Aorta (tissue), 5 donors: ENCODE results near the gene EMD. TPM values are rescaled to one million over a fixed set of nuclear protein-coding genes. Genes with fewer than 3 reads are reported as not detected.
"Not testable (repeated sequence)": the region's sequence is repeated elsewhere in the genome, so short reads cannot be mapped to it uniquely, and the experiment has no call there.

Experiments
- ATAC-seq: fragments of 200-7000 bp; cut with Tn5 transposase; one replicate; pipeline ENCODE4 v1.9.1; 2022; ENCODE audit warnings: moderate library complexity; ENCODE audit not compliant: low FRiP score
- DNase-seq, 2 donors: peaks; one replicate each; pipeline ENCODE4 v3.0.0-alpha.2; 2020
- H3K27ac ChIP-seq, 2 donors: one replicate each; pipeline ENCODE4 v1.5.1; 2013; ENCODE audit warnings: low read length in 2 of 2, mild to moderate bottlenecking in 2 of 2, moderate library complexity in 2 of 2, control low read depth in 1 of 2, inconsistent platforms in 1 of 2, low read depth in 1 of 2
- H3K27me3 ChIP-seq, 2 donors: one replicate each; pipeline ENCODE4 v1.6.1; 2013; ENCODE audit warnings: control low read depth in 1 of 2, low read length in 1 of 2, mild to moderate bottlenecking in 1 of 2, moderate library complexity in 1 of 2; ENCODE audit not compliant: insufficient read depth in 2 of 2, control insufficient read depth in 1 of 2
- H3K36me3 ChIP-seq, 2 donors: one replicate each; pipeline ENCODE4 v1.6.1; 2013; ENCODE audit warnings: control low read depth in 1 of 2, low read length in 1 of 2, mild to moderate bottlenecking in 1 of 2; ENCODE audit not compliant: insufficient read depth in 2 of 2, control insufficient read depth in 1 of 2
- H3K4me1 ChIP-seq, 2 donors: one replicate each; pipeline ENCODE4 v1.6.1; 2013; ENCODE audit warnings: low read length in 2 of 2, control low read depth in 1 of 2, mild to moderate bottlenecking in 1 of 2, moderate library complexity in 1 of 2; ENCODE audit not compliant: insufficient read depth in 2 of 2, control insufficient read depth in 1 of 2
- H3K4me3 ChIP-seq, 2 donors: one replicate each; pipeline ENCODE4 v1.5.1; 2013; ENCODE audit warnings: low read length in 2 of 2, control low read depth in 1 of 2, mild to moderate bottlenecking in 1 of 2
- H3K9me3 ChIP-seq: one replicate; pipeline ENCODE4 v1.6.1; 2013; ENCODE audit warnings: mild to moderate bottlenecking, low read length; ENCODE audit not compliant: control insufficient read depth
- WGBS, 2 donors: extraction: QIAGEN DNeasy Blood & Tissue Kit; methylation state at CpG; one replicate each; pipeline ENCODE4 v1.1.7; 2013; 5-methylcytosine and 5-hydroxymethylcytosine counted together
- intact Hi-C, 2 donors: fragments of 100-400 bp; cut with DNase I; formaldehyde crosslinking; loops; one replicate each; pipeline versions ENCODE4 v1.14.2 to v1.15.0; 2022
- polyA plus RNA-seq, 2 donors: library from polyadenylated mRNA; stranded (reverse); fragments of 200-250 nt; gene quantifications; one replicate each; pipeline ENCODE4 v1.2.3, GENCODE V29; 2013
- total RNA-seq, 2 donors: library from RNA; stranded (reverse); fragmentation: NEBNext Ultra II Directional; extraction: Animal tissue kit (Norgen Biotek cat#: 25700); gene quantifications; one replicate each; pipeline ENCODE4 v1.2.1, GENCODE V29; 2021
- donor health status: healthy with polysubstance abuse.
- donor health status: Bipolar disorder and iron deficiency.
- donor health status: DM: no; HTN: no; CAD: no.
- donor health status: DM: no; HTN: no; CAD: no.
- donor health status: DM: yes; HTN: yes; CAD: no.

Gene EMD
- total and polyA plus RNA-seq, 4 donors = 49.9 to 157 (median 85.4) TPM

DNA sequence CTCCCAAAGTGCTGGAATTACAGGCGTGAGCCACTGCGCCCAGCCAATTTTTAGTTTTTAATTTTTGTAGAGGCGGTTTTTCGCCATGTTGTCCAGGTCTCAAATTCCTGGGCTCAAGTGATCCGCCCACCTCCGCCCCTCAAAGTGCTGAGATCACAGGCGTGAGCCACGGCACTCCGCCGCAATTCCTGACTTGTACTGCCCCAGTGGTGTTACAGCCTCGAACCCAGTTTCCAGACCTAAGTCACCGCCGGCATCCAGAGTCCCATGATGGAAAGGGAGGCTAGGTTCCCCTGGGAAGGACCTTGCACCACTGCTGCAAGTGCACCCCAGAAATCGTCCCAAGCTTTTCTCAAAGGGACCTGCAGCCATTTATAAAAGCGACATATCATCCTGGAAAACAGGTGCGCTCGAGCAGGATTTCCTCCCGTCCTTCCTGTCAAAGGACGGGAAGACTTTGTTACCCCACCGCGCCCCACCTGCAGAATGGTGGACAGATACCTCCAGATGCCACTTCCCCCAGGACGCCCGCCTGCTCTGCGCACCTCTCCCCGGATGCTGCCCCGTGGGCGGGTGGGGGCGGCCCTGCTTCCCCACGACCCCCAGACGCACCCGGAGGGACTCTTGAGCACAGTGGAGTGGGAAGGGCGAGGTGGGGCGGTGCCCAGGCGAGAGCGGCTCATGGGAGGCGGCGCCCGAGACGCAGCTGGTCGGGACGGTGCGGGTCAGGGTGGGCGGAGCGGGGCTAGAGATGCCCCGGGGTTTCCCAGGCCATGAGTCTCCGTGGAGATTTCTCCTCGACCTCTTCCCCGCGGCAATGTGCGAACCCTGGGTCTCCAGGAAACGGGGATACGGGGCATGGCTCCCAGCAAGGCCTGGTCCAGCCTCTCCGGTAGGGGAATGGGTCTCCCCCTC, 18.1 kb downstream of the EMD start:
- 1 to 31% methylated on average over 49 to 53 of the region's 53 CpGs for WGBS, 2 donors
- no peaks in the 10 kb centered on the region for H3K4me1 ChIP-seq
- DNase-seq (peak; percentile 88 to 92), ATAC-seq (peak; percentile 86)
- peak overlapping the region; percentile 12 to 98 for H3K4me3 ChIP-seq
- intact Hi-C loops = loop anchor here in 1 of 2 donors (5.0 kb wide), 1 partner anchor 135 kb away; no protein-coding TSS in a partner anchor
- H3K36me3 ChIP-seq = peaks cover 0 to 1% of the 10 kb centered on the region in 2 donors
- H3K27ac ChIP-seq = peak overlapping the region; percentile 16 to 99
- no peaks in the 10 kb centered on the region for H3K27me3 ChIP-seq
- H3K9me3 ChIP-seq = no peaks in the 10 kb centered on the region

- peak within 1 kb of the TSS; percentile 39 to 99 for H3K27ac ChIP-seq
- H3K4me1 ChIP-seq = no peaks in the 10 kb centered on the region
- ATAC-seq = peak; percentile 95
- H3K9me3 ChIP-seq = no peaks in the 10 kb centered on the region
- peak; percentile 96 to 97 for DNase-seq
- intact Hi-C loops = loop anchor here in 1 of 2 donors (5.0 kb wide), 1 partner anchor 134 kb away; no protein-coding TSS in a partner anchor
- peak within 1 kb of the TSS; percentile 48 to 98 for H3K4me3 ChIP-seq
- H3K36me3 ChIP-seq = peaks cover 0 to 1% of the 10 kb centered on the region in 2 donors
- H3K27me3 ChIP-seq = no peaks in the 10 kb centered on the region
- WGBS, 2 donors = 0 to 35% methylated on average over 69 of the region's 69 CpGs
Measured at GRCh38 chrX:154397888-154398667, 19.0 kb downstream of the EMD start, which contains the start of gene RPL10. Gene RPL10, plus strand, starts transcription at chrX:154398377. Its CDS starts 143 bp downstream, at chrX:154398520.

GRCh38 chrX:154398668-154399526, 19.8 kb downstream of the EMD start:
- H3K4me1 ChIP-seq = no peaks in the 10 kb centered on the region
- peak overlapping the region; percentile 48 to 72 for H3K4me3 ChIP-seq
- H3K9me3 ChIP-seq = no peaks in the 10 kb centered on the region
- 1 to 33% methylated on average over 49 of the region's 49 CpGs for WGBS, 2 donors
- no peaks in the 10 kb centered on the region for H3K27me3 ChIP-seq
- peak overlapping the region; percentile 39 to 65 for H3K27ac ChIP-seq
- ATAC-seq (peak; percentile 78), DNase-seq (peak; percentile 92 to 93)
- H3K36me3 ChIP-seq = peaks cover 0 to 1% of the 10 kb centered on the region in 2 donors
- intact Hi-C loops = loop anchor here in 1 of 2 donors (5.0 kb wide), 1 partner anchor 133 kb away; no protein-coding TSS in a partner anchor

GRCh38 chrX:154399527-154400368, 20.7 kb downstream of the EMD start:
- Histone ChIP-seq H3K36me3 (peaks cover 0 to 1% of the 10 kb centered on the region in 2 donors), H3K27ac (peak overlapping the region in 1 of 2 donors; percentile 21), H3K9me3 (no peaks in the 10 kb centered on the region), H3K27me3 (no peaks in the 10 kb centered on the region), H3K4me3 (peak overlapping the region in 1 of 2 donors; percentile 48), H3K4me1 (no peaks in the 10 kb centered on the region)
- DNase-seq (no peak), ATAC-seq (no peak)
- WGBS, 2 donors = 28 to 51% methylated on average over 14 of the region's 14 CpGs
- intact Hi-C loops = loop anchor here (5.0 to 10.0 kb wide), 2 partner anchors 133 to 135 kb away; no protein-coding TSS in a partner anchor

DNA sequence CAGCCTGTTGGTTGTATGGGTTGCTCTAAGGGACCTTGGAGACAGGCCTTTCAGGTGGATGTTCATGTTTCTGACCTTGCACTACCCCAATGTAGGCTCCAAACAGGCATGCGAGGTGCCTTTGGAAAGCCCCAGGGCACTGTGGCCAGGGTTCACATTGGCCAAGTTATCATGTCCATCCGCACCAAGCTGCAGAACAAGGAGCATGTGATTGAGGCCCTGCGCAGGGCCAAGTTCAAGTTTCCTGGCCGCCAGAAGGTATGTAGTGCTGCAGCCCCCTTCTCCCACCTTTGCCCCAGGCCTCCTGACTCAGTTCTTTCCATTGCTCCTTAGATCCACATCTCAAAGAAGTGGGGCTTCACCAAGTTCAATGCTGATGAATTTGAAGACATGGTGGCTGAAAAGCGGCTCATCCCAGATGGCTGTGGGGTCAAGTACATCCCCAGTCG, 21.3 kb downstream of the EMD start:
- not testable (repeated sequence) for H3K27me3 ChIP-seq, H3K27ac ChIP-seq, H3K4me1 ChIP-seq, H3K36me3 ChIP-seq, DNase-seq, H3K4me3 ChIP-seq, H3K9me3 ChIP-seq, ATAC-seq
- 50 to 70% methylated on average over 6 of the region's 6 CpGs for WGBS, 2 donors
- intact Hi-C loops = loop anchor here in 1 of 2 donors (10.0 kb wide), 1 partner anchor 134 kb away; no protein-coding TSS in a partner anchor

DNA sequence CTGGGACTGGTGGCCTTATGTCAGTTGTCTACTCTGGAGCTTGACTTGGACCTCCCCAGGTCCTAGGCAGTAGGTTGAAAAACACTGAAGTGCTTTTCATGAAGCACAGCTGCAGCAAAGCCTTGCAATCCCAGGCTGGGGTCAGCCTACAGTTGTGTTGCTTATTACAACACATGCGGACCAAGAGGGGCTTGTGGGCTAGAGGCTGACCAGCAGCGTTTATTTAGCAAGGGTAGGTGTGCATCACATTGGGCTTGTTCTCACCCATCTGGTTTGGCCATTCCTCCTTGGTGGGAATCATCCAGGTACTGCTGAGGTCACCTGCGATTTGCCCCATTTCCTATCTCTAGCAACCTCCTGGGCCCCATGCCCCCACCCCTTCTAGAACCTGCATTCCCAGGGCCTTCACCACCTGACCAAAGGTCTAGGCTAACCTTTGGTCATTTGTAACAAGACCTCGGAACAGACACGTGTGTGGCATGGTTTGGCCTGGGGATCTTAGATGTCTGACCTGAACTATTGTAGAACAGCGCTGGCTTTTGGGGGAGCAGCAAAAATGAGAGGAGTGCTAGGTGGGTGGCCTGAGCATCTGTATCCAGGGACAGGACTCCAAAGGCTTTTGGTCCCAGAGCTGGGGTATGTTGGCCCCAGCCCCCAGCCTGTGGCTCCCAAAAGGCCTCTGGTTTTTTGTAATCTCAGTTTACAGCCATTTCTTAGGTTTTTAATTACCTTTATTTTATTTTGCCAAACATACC, 22.1 kb downstream of the EMD start:
- no peak for DNase-seq
- 32 to 51% methylated on average over 6 of the region's 6 CpGs for WGBS, 2 donors
- no peaks in the 10 kb centered on the region for H3K9me3 ChIP-seq
- H3K4me3 ChIP-seq = no peak overlapping the region
- peaks cover 0 to 1% of the 10 kb centered on the region in 2 donors for H3K36me3 ChIP-seq
- no peak for ATAC-seq
- no peak overlapping the region for H3K27ac ChIP-seq
- no peaks in the 10 kb centered on the region for H3K27me3 ChIP-seq
- intact Hi-C loops = loop anchor here in 1 of 2 donors (10.0 kb wide), 1 partner anchor 134 kb away; no protein-coding TSS in a partner anchor
- H3K4me1 ChIP-seq = no peaks in the 10 kb centered on the region
